Panc1 (cell line): Measurements from ENCODE around the gene TMEM229B. TPM values are rescaled to one million over a fixed set of nuclear protein-coding genes. Genes with fewer than 3 reads are reported as not detected.

Experiments
- ATAC-seq: fragments of 200-7000 bp; cut with Tn5 transposase; 2 replicates; pipeline ENCODE4 v1.9.1; 2020; ENCODE audit warnings: mild to moderate bottlenecking, moderate library complexity
- BruUV-seq: library from RNA; stranded (reverse); fragments of 400-500 nt; replicated peaks from 2 replicates; lab custom pipeline; 2021; lab: Mats Ljungman, UMichigan
- CTCF ChIA-PET: fragments of 300-600 bp; sonication (Branson Sonifier 250); formaldehyde crosslinking; loops from one replicate; lab custom pipeline; 2022; ENCODE audit warnings: antibody characterized with exemption; lab: Charles Lee
- POLR2A ChIA-PET: fragments of 300-600 bp; sonication (Branson Sonifier 250); formaldehyde crosslinking; loops from one replicate; lab custom pipeline; 2022; ENCODE audit warnings: antibody characterized with exemption; lab: Charles Lee
- DNase-seq: peaks from one replicate; pipeline ENCODE4 v3.0.0-alpha.2; 2010; ENCODE audit warnings: low read depth, low spot score
- H3K27ac ChIP-seq: 2 replicates; pipeline ENCODE4 v1.5.1; 2011; ENCODE audit warnings: mild to moderate bottlenecking, low read length, inconsistent platforms
- H3K27me3 ChIP-seq: fragments of 200-500 bp; sonication (Bioruptor generic); 2 replicates; pipeline ENCODE4 v1.6.0; 2014; ENCODE audit warnings: low read length, inconsistent platforms; ENCODE audit not compliant: control insufficient read depth, insufficient read depth
- H3K36me3 ChIP-seq: fragments of 200-500 bp; sonication (Bioruptor generic); 2 replicates; pipeline ENCODE4 v1.5.1; 2014; ENCODE audit warnings: inconsistent platforms, mild to moderate bottlenecking, low read length, moderate library complexity; ENCODE audit not compliant: control insufficient read depth, insufficient read depth
- H3K4me1 ChIP-seq: 2 replicates; pipeline ENCODE4 v1.5.1; 2011; ENCODE audit warnings: inconsistent platforms, mild to moderate bottlenecking, low read length, moderate library complexity; ENCODE audit not compliant: control insufficient read depth, insufficient read depth
- H3K4me3 ChIP-seq, 2 experiments: 2 replicates each; pipeline ENCODE4 v1.5.1; 2011 to 2012; ENCODE audit warnings: low read depth in 2 of 2, low read length in 2 of 2, mild to moderate bottlenecking in 2 of 2, inconsistent platforms in 1 of 2, moderate library complexity in 1 of 2
- H3K9me3 ChIP-seq: fragments of 200-500 bp; sonication (Bioruptor generic); 2 replicates; pipeline ENCODE4 v1.5.1; 2014; ENCODE audit warnings: low read depth, mild to moderate bottlenecking, inconsistent platforms, low read length, moderate library complexity; ENCODE audit not compliant: control insufficient read depth, insufficient read depth
- CTCF ChIP-seq: fragments of 450-650 bp; IDR thresholded peaks from 2 replicates; pipeline ENCODE4 v1.5.1; 2017; ENCODE audit warnings: mild to moderate bottlenecking
- POLR2AphosphoS5 ChIP-seq: IDR thresholded peaks from 2 replicates; pipeline ENCODE4 v1.6.1; 2012; ENCODE audit warnings: mild to moderate bottlenecking, low read depth, low read length, moderate library complexity
- REST ChIP-seq, 2 experiments: IDR thresholded peaks; 2 replicates each; pipeline ENCODE4 v1.6.1; 2011 to 2012; ENCODE audit warnings: low read depth in 2 of 2, control low read depth in 1 of 2, low read length in 1 of 2, mild to moderate bottlenecking in 1 of 2, moderate library complexity in 1 of 2; ENCODE audit not compliant: insufficient read depth in 1 of 2
- SIN3A ChIP-seq: IDR thresholded peaks from 2 replicates; pipeline ENCODE4 v1.6.1; 2012; ENCODE audit warnings: low read depth, mild to moderate bottlenecking, low read length, moderate library complexity, borderline replicate concordance; ENCODE audit not compliant: insufficient read depth
- TCF7L2 ChIP-seq: IDR thresholded peaks from 2 replicates; pipeline ENCODE4 v1.6.1; 2011; ENCODE audit warnings: mild to moderate bottlenecking, low read depth, low read length, inconsistent platforms
- in situ Hi-C: cut with HindIII; loops from 2 replicates; pipeline ENCODE4 v1.10.0; 2016; ENCODE audit warnings: low sequenced_read_pairs, low pct_unique_long_range_greater_than_20kb
- intact Hi-C: fragments of 100-400 bp; cut with micrococcal nuclease; formaldehyde crosslinking; loops from one replicate; pipeline ENCODE4 v1.10.0; 2022; ENCODE audit not compliant: unreplicated experiment
- total RNA-seq: library from RNA; stranded (reverse); gene quantifications from one replicate; pipeline ENCODE4 v1.2.1, GENCODE V29; 2021; ENCODE audit not compliant: unreplicated experiment

Gene TMEM229B
- total RNA-seq, 1 experiment from 2014 or later, result 1.6 TPM

GRCh38 chr14:67522270-67522669 is 33.7 kb upstream of the TMEM229B start:
- CTCF ChIA-PET, result interaction anchor here (0.6 kb wide), 1 partner anchor 95 kb away, joined by 4 read pairs; no protein-coding TSS in a partner anchor
- TF ChIP-seq CTCF (no peak), TCF7L2 (no peak)
- Histone ChIP-seq H3K27ac (no peak overlapping the region), H3K36me3 (no peaks in the 10 kb centered on the region), H3K4me1 (no peaks in the 10 kb centered on the region), H3K9me3 (no peaks in the 10 kb centered on the region), H3K4me3 (no peak overlapping the region), H3K27me3 (peaks cover 7% of the 10 kb centered on the region; the same call in 1 of the 2 replicates)
- DNase-seq, result no peak
- intact Hi-C loops, result no loop called here
- POLR2A ChIA-PET, result no interaction called here
- no peak for ATAC-seq
- in situ Hi-C loops, result no loop called here
- no TSS peak for BruUV-seq

- intact Hi-C loops (no loop called here), in situ Hi-C loops (no loop called here)
- Histone ChIP-seq H3K4me1 (no peaks in the 10 kb centered on the region), H3K36me3 (no peaks in the 10 kb centered on the region), H3K4me3 (no peak overlapping the region), H3K27me3 (peaks cover 7% of the 10 kb centered on the region; the same call in 1 of the 2 replicates), H3K27ac (no peak overlapping the region), H3K9me3 (no peaks in the 10 kb centered on the region)
- TF ChIP-seq POLR2AphosphoS5 (no peak), SIN3A (no peak), TCF7L2 (no peak), REST (IDR thresholded peaks at IDR 0.05; ENCODE audit: insufficient read depth in 1 of 2, low read depth in 2 of 2, low read length in 1 of 2) (no peak), CTCF (no peak)
- ATAC-seq (no peak), DNase-seq (no peak)
- ChIA-PET POLR2A (interaction anchor here (0.6 kb wide), 1 partner anchor 41 kb away, joined by 7 read pairs; no protein-coding TSS in a partner anchor), CTCF (no interaction called here)
- no TSS peak for BruUV-seq
Measured at GRCh38 chr14:67520482-67520881, 32.0 kb upstream of the TMEM229B start.
